ENCODE results near the gene CDKN2A.
A peak's percentile ranks its signal among the peaks of the same experiment; 100 is the strongest.

CDKN2A gene

DNA sequence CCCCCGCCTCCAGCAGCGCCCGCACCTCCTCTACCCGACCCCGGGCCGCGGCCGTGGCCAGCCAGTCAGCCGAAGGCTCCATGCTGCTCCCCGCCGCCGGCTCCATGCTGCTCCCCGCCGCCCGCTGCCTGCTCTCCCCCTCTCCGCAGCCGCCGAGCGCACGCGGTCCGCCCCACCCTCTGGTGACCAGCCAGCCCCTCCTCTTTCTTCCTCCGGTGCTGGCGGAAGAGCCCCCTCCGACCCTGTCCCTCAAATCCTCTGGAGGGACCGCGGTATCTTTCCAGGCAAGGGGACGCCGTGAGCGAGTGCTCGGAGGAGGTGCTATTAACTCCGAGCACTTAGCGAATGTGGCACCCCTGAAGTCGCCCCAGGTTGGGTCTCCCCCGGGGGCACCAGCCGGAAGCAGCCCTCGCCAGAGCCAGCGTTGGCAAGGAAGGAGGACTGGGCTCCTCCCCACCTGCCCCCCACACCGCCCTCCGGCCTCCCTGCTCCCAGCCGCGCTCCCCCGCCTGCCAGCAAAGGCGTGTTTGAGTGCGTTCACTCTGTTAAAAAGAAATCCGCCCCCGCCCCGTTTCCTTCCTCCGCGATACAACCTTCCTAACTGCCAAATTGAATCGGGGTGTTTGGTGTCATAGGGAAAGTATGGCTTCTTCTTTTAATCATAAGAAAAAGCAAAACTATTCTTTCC, 19.3 kb downstream of the CDKN2A start:
- Histone ChIP-seq H3K9me3 (ENCODE audit: control insufficient read depth in 1 of 2, low read length in 2 of 2) (peaks cover 0 to 10% of the 10 kb centered on the region in 2 donors), H3K27ac (ENCODE audit: low read length) (no peak overlapping the region), H3K36me3 (ENCODE audit: control insufficient read depth in 1 of 2, insufficient read depth in 2 of 2, low read length in 2 of 2) (no peaks in the 10 kb centered on the region), H3K4me3 (ENCODE audit: low read depth in 1 of 2, low read length in 2 of 2) (peak overlapping the region; percentile 37 to 57), H3K4me1 (ENCODE audit: control insufficient read depth in 1 of 2, insufficient read depth in 2 of 2, low read length in 2 of 2) (peaks cover 0 to 26% of the 10 kb centered on the region in 2 donors), H3K27me3 (ENCODE audit: low read depth, low read length) (peaks cover 86% of the 10 kb centered on the region)

DNA sequence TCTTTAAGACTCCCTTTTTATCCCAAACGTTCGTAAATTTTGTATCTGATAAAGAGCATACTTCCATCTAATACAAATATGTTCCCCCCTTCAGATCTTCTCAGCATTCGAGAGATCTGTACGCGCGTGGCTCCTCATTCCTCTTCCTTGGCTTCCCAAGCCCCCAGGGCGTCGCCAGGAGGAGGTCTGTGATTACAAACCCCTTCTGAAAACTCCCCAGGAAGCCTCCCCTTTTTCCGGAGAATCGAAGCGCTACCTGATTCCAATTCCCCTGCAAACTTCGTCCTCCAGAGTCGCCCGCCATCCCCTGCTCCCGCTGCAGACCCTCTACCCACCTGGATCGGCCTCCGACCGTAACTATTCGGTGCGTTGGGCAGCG, 19.9 kb downstream of the CDKN2A start:
- H3K36me3 ChIP-seq (ENCODE audit: control insufficient read depth in 1 of 2, insufficient read depth in 2 of 2, low read length in 2 of 2), result no peaks in the 10 kb centered on the region
- peaks cover 0 to 5% of the 10 kb centered on the region in 2 donors for H3K9me3 ChIP-seq (ENCODE audit: control insufficient read depth in 1 of 2, low read length in 2 of 2)
- H3K4me3 ChIP-seq (ENCODE audit: low read depth in 1 of 2, low read length in 2 of 2), result peak overlapping the region in 1 of 2 donors; percentile 57
- peaks cover 86% of the 10 kb centered on the region for H3K27me3 ChIP-seq (ENCODE audit: low read depth, low read length)
- peaks cover 0 to 26% of the 10 kb centered on the region in 2 donors for H3K4me1 ChIP-seq (ENCODE audit: control insufficient read depth in 1 of 2, insufficient read depth in 2 of 2, low read length in 2 of 2)
- no peak overlapping the region for H3K27ac ChIP-seq (ENCODE audit: low read length)

DNA sequence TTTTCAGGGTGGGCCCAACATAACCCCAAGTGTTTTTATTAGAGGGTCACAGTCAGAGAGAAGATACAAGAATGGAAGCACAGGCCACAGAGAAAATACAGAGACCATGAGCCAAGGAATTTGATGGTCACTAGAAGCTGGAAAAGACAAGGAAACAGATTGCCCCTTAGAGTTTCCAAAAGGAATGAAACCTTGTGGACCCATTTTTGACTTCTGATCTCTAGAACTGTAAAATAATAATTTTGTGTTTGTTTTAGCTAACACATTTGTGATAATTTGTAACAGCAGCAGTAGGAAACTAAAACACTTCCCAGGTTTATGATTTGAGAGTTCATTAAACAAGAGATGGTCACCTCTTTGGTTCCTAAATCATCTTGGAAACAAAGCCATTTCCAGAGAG, 21.8 kb downstream of the CDKN2A start:
- no peak overlapping the region for H3K4me3 ChIP-seq (ENCODE audit: low read depth in 1 of 2, low read length in 2 of 2)
- peaks cover 4 to 5% of the 10 kb centered on the region in 2 donors for H3K9me3 ChIP-seq (ENCODE audit: control insufficient read depth in 1 of 2, low read length in 2 of 2)
- H3K27ac ChIP-seq (ENCODE audit: low read length), result no peak overlapping the region
- peaks cover 94% of the 10 kb centered on the region for H3K27me3 ChIP-seq (ENCODE audit: low read depth, low read length)
- H3K4me1 ChIP-seq (ENCODE audit: control insufficient read depth in 1 of 2, insufficient read depth in 2 of 2, low read length in 2 of 2), result peaks cover 0 to 33% of the 10 kb centered on the region in 2 donors
- H3K36me3 ChIP-seq (ENCODE audit: control insufficient read depth in 1 of 2, insufficient read depth in 2 of 2, low read length in 2 of 2), result no peaks in the 10 kb centered on the region

DNA sequence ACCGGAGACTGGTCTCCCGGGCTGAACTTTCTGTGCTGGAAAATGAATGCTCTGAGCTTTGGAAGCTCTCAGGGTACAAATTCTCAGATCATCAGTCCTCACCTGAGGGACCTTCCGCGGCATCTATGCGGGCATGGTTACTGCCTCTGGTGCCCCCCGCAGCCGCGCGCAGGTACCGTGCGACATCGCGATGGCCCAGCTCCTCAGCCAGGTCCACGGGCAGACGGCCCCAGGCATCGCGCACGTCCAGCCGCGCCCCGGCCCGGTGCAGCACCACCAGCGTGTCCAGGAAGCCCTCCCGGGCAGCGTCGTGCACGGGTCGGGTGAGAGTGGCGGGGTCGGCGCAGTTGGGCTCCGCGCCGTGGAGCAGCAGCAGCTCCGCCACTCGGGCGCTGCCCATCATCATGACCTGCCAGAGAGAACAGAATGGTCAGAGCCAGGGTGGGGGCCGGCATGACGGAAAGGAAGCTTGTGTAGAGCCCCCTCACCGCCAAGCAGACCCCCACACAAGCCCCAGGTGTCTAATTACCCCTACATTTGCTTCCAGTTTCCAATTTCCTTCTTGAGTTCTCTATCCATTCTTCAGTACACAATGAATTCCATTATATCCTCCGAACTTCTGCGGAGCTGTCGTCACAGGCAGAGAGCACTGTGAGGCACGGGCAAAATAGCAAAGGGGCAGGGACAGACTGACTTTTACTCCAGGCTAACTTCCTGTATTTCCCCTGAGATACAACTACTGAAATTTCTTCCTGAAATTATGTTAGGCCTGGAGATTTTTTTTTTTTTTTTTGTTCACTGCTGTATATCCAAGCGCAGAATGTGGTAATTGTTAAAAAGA, 23.2 kb downstream of the CDKN2A start:
- Histone ChIP-seq H3K27ac (ENCODE audit: low read length) (no peak overlapping the region), H3K27me3 (ENCODE audit: low read depth, low read length) (peaks cover 92% of the 10 kb centered on the region), H3K4me1 (ENCODE audit: control insufficient read depth in 1 of 2, insufficient read depth in 2 of 2, low read length in 2 of 2) (peaks cover 0 to 35% of the 10 kb centered on the region in 2 donors), H3K9me3 (ENCODE audit: control insufficient read depth in 1 of 2, low read length in 2 of 2) (peaks cover 4 to 5% of the 10 kb centered on the region in 2 donors), H3K4me3 (ENCODE audit: low read depth in 1 of 2, low read length in 2 of 2) (no peak overlapping the region), H3K36me3 (ENCODE audit: control insufficient read depth in 1 of 2, insufficient read depth in 2 of 2, low read length in 2 of 2) (no peaks in the 10 kb centered on the region)

DNA sequence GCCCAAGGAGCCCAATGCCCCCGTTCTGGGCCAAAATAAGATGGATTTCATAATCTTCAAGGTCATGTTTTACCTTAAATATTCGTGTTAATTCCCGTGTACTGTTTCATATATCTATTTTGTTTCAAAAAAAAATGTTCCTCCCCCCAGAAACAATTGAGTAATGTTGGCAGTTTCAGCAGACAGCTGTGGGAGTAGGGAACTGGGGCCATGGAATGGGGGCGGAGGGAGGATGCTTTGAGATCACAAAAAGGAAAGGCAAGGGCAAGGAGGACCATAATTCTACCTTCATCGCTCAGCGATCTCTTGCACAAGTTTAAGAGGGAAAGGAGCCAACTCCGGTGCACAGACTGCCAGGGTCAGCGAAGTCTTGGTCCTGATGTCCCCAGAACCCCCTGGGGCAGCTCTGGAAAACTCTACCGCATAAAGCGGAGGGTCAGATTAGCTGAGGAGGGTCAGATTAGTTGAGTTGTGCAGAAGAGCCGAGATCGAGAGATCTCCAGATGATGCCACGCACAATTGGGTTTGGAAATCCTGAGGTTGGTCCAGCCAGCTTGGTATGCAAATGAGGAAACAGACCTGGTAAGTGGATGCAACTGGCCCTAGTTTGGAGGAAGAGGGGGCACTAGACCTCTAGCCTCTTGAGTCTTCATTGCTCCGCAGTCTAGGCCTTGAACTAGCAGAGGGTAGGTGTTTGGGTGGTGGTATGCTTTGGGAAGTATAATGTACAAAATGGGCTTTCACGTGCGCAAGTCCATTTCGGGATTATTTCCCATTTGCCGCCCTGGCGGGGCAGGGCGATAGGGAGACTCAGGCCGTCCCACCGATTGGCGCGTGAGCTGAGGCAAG, 24.0 kb downstream of the CDKN2A start:
- no peak overlapping the region for H3K27ac ChIP-seq (ENCODE audit: low read length)
- H3K4me3 ChIP-seq (ENCODE audit: low read depth in 1 of 2, low read length in 2 of 2), result no peak overlapping the region
- peaks cover 3 to 38% of the 10 kb centered on the region in 2 donors for H3K4me1 ChIP-seq (ENCODE audit: control insufficient read depth in 1 of 2, insufficient read depth in 2 of 2, low read length in 2 of 2)
- H3K36me3 ChIP-seq (ENCODE audit: control insufficient read depth in 1 of 2, insufficient read depth in 2 of 2, low read length in 2 of 2), result no peaks in the 10 kb centered on the region
- H3K9me3 ChIP-seq (ENCODE audit: control insufficient read depth in 1 of 2, low read length in 2 of 2), result peaks cover 4 to 5% of the 10 kb centered on the region in 2 donors
- H3K27me3 ChIP-seq (ENCODE audit: low read depth, low read length), result peaks cover 92% of the 10 kb centered on the region

DNA sequence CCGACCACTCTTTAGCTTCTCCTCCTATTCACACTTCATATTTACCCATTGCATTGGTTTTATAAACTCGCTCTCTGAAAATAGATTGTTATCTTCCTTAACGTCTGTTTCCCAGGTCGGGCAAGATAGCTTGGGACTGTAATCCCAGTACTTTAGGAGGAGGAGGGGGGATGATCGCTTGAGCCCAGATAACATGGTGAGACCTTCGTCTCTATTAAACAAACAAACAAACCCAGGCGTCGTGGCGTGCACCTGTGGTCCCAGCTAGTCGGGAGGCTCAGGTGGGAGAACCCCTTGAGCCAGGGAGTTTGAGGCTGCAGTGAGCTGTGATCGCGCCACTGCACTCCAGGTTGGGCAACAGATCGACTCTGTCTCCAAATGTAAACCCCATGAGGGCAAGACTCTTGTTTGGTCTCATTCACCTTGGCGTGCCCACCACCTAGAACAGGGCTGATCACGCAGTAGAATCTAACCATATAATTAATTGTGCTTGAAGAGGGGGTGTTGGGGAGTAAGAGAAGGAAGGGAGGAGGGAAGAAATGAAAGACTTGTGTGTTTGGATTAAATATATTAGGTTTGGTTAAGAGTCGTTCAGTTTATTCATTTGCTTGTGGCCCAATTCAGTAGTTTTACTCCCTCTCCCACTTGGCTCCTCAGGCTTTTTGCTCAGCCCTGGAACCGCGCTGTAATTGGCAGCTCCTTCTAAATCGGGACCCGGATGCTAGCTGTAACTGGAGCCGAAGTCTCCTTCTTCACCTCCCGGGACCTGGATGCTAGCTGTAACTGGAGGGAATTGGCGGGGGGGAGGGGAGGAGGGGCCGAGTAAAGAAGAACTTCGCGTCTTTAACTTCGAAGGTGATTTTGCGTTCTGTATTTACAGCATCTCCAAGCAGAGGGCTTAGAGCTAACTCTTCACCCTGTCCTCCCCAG, 24.9 kb downstream of the CDKN2A start:
- no peak overlapping the region for H3K4me3 ChIP-seq (ENCODE audit: low read depth in 1 of 2, low read length in 2 of 2)
- H3K27ac ChIP-seq (ENCODE audit: low read length), result no peak overlapping the region
- peaks cover 88% of the 10 kb centered on the region for H3K27me3 ChIP-seq (ENCODE audit: low read depth, low read length)
- no peaks in the 10 kb centered on the region for H3K36me3 ChIP-seq (ENCODE audit: control insufficient read depth in 1 of 2, insufficient read depth in 2 of 2, low read length in 2 of 2)
- peaks cover 4 to 33% of the 10 kb centered on the region in 2 donors for H3K4me1 ChIP-seq (ENCODE audit: control insufficient read depth in 1 of 2, insufficient read depth in 2 of 2, low read length in 2 of 2)
- peaks cover 4 to 5% of the 10 kb centered on the region in 2 donors for H3K9me3 ChIP-seq (ENCODE audit: control insufficient read depth in 1 of 2, low read length in 2 of 2)

DNA sequence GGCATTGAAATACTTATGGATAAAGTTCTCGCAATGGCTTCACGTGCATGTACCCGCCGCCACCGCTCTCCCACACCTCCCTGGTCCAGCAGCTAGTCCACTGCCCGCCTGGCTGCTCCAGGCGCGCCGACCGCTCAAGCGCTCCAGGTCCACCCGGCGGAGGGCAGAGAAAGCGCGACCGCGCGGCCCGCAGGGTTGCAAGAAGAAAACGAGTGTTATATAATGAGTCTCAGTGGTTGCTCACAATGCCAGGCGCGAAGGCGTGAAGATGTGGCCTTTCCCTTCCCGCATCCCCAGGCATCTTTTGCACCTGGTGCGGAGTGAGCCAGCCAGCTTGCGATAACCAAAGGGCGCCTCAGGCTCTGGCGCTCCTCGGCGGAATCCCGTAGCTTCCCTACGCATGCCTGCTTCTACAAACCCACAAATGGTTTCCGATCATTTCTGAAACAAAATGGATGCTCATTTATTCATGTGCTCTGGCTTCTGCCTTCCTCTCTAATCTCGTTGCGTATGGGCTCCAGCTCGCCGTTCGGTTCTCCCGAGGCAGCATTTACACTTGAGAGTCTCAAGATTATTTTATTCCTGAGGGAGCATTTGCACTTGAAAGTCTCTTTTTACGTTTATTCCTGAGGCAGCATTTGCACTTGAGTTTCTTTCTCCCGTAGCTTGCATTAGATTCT, 25.7 kb downstream of the CDKN2A start:
- H3K4me1 ChIP-seq (ENCODE audit: control insufficient read depth in 1 of 2, insufficient read depth in 2 of 2, low read length in 2 of 2), result peaks cover 4 to 31% of the 10 kb centered on the region in 2 donors
- H3K4me3 ChIP-seq (ENCODE audit: low read depth in 1 of 2, low read length in 2 of 2), result peak overlapping the region in 1 of 2 donors; percentile 15
- peaks cover 80% of the 10 kb centered on the region for H3K27me3 ChIP-seq (ENCODE audit: low read depth, low read length)
- H3K36me3 ChIP-seq (ENCODE audit: control insufficient read depth in 1 of 2, insufficient read depth in 2 of 2, low read length in 2 of 2), result no peaks in the 10 kb centered on the region
- peaks cover 4 to 5% of the 10 kb centered on the region in 2 donors for H3K9me3 ChIP-seq (ENCODE audit: control insufficient read depth in 1 of 2, low read length in 2 of 2)
- no peak overlapping the region for H3K27ac ChIP-seq (ENCODE audit: low read length)

DNA sequence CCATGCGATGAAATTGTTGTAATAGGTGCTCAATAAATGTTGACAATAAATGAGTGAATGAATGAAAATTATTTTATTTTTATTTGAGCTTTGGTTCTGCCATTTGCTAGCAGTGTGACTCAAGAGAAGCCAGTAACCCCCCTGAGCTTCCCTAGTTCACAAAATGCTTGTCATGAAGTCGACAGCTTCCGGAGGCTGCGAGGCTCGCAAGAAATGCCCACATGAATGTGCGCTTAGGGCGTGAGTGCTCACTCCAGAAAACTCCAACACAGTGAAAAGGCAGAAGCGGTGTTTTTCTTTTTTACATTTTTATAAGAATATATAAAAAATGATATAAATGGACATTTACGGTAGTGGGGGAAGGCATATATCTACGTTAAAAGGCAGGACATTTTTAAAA, 26.5 kb downstream of the CDKN2A start:
- no peaks in the 10 kb centered on the region for H3K36me3 ChIP-seq (ENCODE audit: control insufficient read depth in 1 of 2, insufficient read depth in 2 of 2, low read length in 2 of 2)
- peaks cover 4 to 31% of the 10 kb centered on the region in 2 donors for H3K4me1 ChIP-seq (ENCODE audit: control insufficient read depth in 1 of 2, insufficient read depth in 2 of 2, low read length in 2 of 2)
- H3K27me3 ChIP-seq (ENCODE audit: low read depth, low read length), result peaks cover 76% of the 10 kb centered on the region
- H3K4me3 ChIP-seq (ENCODE audit: low read depth in 1 of 2, low read length in 2 of 2), result no peak overlapping the region
- peaks cover 4 to 5% of the 10 kb centered on the region in 2 donors for H3K9me3 ChIP-seq (ENCODE audit: control insufficient read depth in 1 of 2, low read length in 2 of 2)
- no peak overlapping the region for H3K27ac ChIP-seq (ENCODE audit: low read length)

DNA sequence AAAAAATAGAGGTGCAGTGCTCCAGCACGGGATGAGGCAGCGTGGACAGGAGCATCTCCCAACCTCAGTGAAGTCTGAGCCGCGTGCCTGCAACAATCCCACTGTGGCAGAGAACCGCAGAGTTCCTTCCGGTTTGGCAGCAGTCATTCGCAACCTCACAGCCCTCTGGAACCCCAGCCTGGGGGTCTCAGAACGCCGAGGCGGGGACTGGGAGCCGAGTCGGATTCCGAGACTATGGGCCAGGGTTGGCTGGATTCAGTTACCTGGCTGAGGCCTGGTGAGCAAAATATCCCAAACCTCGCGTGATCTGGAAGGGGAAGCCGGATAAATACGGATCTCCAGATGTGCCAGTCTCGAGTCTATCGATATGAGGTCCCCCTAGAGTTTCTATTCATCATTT, 27.0 kb downstream of the CDKN2A start:
- Histone ChIP-seq H3K27ac (ENCODE audit: low read length) (no peak overlapping the region), H3K27me3 (ENCODE audit: low read depth, low read length) (peaks cover 71% of the 10 kb centered on the region), H3K36me3 (ENCODE audit: control insufficient read depth in 1 of 2, insufficient read depth in 2 of 2, low read length in 2 of 2) (no peaks in the 10 kb centered on the region), H3K4me1 (ENCODE audit: control insufficient read depth in 1 of 2, insufficient read depth in 2 of 2, low read length in 2 of 2) (peaks cover 4 to 31% of the 10 kb centered on the region in 2 donors), H3K4me3 (ENCODE audit: low read depth in 1 of 2, low read length in 2 of 2) (no peak overlapping the region), H3K9me3 (ENCODE audit: control insufficient read depth in 1 of 2, low read length in 2 of 2) (peaks cover 5% of the 10 kb centered on the region in 2 donors)

All from muscle layer of duodenum (tissue), 2 donors.